ENCODE results near the gene OR5AN1. TPM values are rescaled to one million over a fixed set of nuclear protein-coding genes. Genes with fewer than 3 reads are reported as not detected.
"Not testable (repeated sequence)": the region's sequence is repeated elsewhere in the genome, so short reads cannot be mapped to it uniquely, and the experiment has no call there.

OR5AN1 gene
- total and polyA plus RNA-seq, 2 of the 8 experiments (the other 6 are each of a cell fraction or from before 2014, with no cell fraction given) = not detected

DNA sequence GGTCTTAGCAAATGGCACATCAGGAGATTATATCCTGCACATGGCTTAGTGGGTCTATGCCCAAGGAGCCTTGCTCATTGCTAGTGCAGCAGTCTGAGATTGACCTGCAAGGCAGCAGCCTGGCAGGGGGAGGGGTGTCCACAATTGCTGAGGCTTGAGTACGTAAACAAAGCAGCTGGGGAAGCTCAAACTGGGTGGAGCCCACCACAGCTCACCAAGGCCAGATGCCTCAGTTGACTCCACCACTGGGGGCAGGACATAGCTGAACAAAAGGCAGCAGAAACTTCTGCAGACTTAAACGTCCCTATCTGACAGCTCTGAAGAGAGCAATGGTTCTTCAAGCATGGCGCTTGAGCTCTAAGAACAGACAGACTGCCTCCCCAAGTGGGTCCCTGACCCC is 13.6 kb downstream of the OR5AN1 start:
- peaks cover 0 to 11% of the 10 kb centered on the region in 2 experiments; a peak in 2 of 4 replicates for H3K9me3 ChIP-seq (ENCODE audit: insufficient read depth in 2 of 2, low read depth in 1 of 2, low read length in 1 of 2)
- DNase-seq (ENCODE audit: low read depth in 1 of 2, low spot score in 2 of 2); H3K27ac ChIP-seq (ENCODE audit: low read depth, low read length); H3K36me3 ChIP-seq (ENCODE audit: control insufficient read depth in 2 of 4, insufficient read depth in 4 of 4, low read length in 3 of 4); H2AK5ac ChIP-seq (ENCODE audit: low read depth, low read length); POLR2A ChIA-PET (ENCODE audit: partially characterized antibody); H2BK120ac ChIP-seq (replicated peaks; ENCODE audit: low read depth, low read length); H3K4me3 ChIP-seq (ENCODE audit: extremely low read depth in 1 of 4, insufficient read depth in 2 of 4, low read depth in 3 of 4, low read length in 4 of 4); H3K4me2 ChIP-seq (ENCODE audit: insufficient read depth in 1 of 2, low read depth in 2 of 2, low read length in 2 of 2); FAIRE-seq; H2BK12ac ChIP-seq (ENCODE audit: low read depth, low read length); H3K79me1 ChIP-seq (ENCODE audit: low read depth, low read length); H3K23ac ChIP-seq (ENCODE audit: insufficient read length); H3K4me1 ChIP-seq (replicated peaks in 1 of 4; ENCODE audit: control insufficient read depth in 3 of 4, insufficient read depth in 4 of 4, low read length in 3 of 4); H4K5ac ChIP-seq (ENCODE audit: insufficient read length, low read depth, low read length); H4K20me1 ChIP-seq (replicated peaks in 1 of 2; ENCODE audit: control insufficient read depth in 1 of 2, insufficient read depth in 2 of 2, low read length in 2 of 2); H3K9ac ChIP-seq (replicated peaks in 1 of 4; ENCODE audit: extremely low read depth in 1 of 4, low read depth in 3 of 4, low read length in 3 of 4); H3K4ac ChIP-seq (replicated peaks; ENCODE audit: insufficient read length, low read depth, low read length); H3K23me2 ChIP-seq (ENCODE audit: low read depth, low read length); H3K56ac ChIP-seq (replicated peaks; ENCODE audit: insufficient read length, low read depth, low read length); H2BK5ac ChIP-seq (ENCODE audit: low read depth, low read length); H3K79me2 ChIP-seq (ENCODE audit: control insufficient read depth in 1 of 2, insufficient read depth in 2 of 2, low read length in 2 of 2); H3K14ac ChIP-seq (ENCODE audit: insufficient read length); H2BK20ac ChIP-seq (ENCODE audit: low read length); H2BK15ac ChIP-seq (ENCODE audit: low read length); H4K8ac ChIP-seq (ENCODE audit: extremely low read depth, insufficient read depth, low read length); H3K27me3 ChIP-seq (replicated peaks in 1 of 4; ENCODE audit: control insufficient read depth in 3 of 4, extremely low read depth in 1 of 4, insufficient read depth in 3 of 4, low read length in 3 of 4); H4K91ac ChIP-seq (replicated peaks; ENCODE audit: insufficient read length, low read length); H3K18ac ChIP-seq (ENCODE audit: extremely low read depth, low read length); H2AFZ ChIP-seq (ENCODE audit: low read length): not testable (repeated sequence)
- WGBS, 2 experiments (ENCODE audit: extremely low coverage in 1 of 2, insufficient coverage in 1 of 2, insufficient read length in 1 of 2, insufficient replicate concordance in 2 of 2, low coverage in 1 of 2, low lambda C conversion rate in 2 of 2, missing lambda C conversion rate in 1 of 2) = 73% methylated on average over 3 of the region's 3 CpGs; no CpG with 5 or more reads in 1 of the 2 experiments
- CTCF ChIA-PET (ENCODE audit: partially characterized antibody) = interaction anchor here (0.6 kb wide), 1 partner anchor 512 kb away, joined by 3 read pairs; no protein-coding TSS in a partner anchor

Measured in H1 (cell line).